Motor neuron (in vitro differentiated cells): ENCODE results near the gene CTAG1B. TPM values are rescaled to one million over a fixed set of nuclear protein-coding genes. Genes with fewer than 3 reads are reported as not detected.
"Not testable (repeated sequence)": the region's sequence is repeated elsewhere in the genome, so short reads cannot be mapped to it uniquely, and the experiment has no call there.

Experiments used
- ATAC-seq, 8 experiments: fragments of 200-7000 bp; cut with Tn5 transposase; replicated peaks in 6 of 8; 2 replicates each; pipeline ENCODE4 v1.8.0; 2021; ENCODE audit warnings: mild to moderate bottlenecking in 8 of 8, moderate library complexity in 8 of 8
- H3K27ac ChIP-seq, 2 donors: fragments of 250-450 bp; sonication (Bioruptor Pico); 2 replicates each; pipeline ENCODE4 v1.9.0; 2021; ENCODE audit warnings: antibody characterized with exemption in 2 of 2, mild to moderate bottlenecking in 2 of 2, moderate library complexity in 1 of 2
- H3K4me1 ChIP-seq, 2 donors: fragments of 250-450 bp; sonication (Bioruptor Pico); replicated peaks in 1 of 2; 2 replicates each; pipeline ENCODE4 v1.6.1; 2021; ENCODE audit warnings: antibody characterized with exemption in 2 of 2, mild to moderate bottlenecking in 2 of 2, moderate library complexity in 1 of 2
- H3K4me3 ChIP-seq, 5 donors: fragments of 250-450 bp; sonication (Bioruptor Pico); 2 replicates each; pipeline ENCODE4 v1.9.0; 2021; ENCODE audit warnings: antibody characterized with exemption in 5 of 5, mild to moderate bottlenecking in 5 of 5, moderate library complexity in 4 of 5
- WGBS, 10 experiments: fragments of 450-650 bp; shearing (Covaris generic); methylation state at CpG; one replicate each; pipeline ENCODE4 v1.0.0; 2022; 5-methylcytosine and 5-hydroxymethylcytosine counted together
- in situ Hi-C, 9 experiments: fragments of 400-800 bp; cut with MboI; loops; one replicate each; pipeline ENCODE4 v1.15.0; 2021; ENCODE audit warnings: low sequenced_read_pairs in 9 of 9, low pct_unique_long_range_greater_than_20kb in 2 of 9; ENCODE audit not compliant: unreplicated experiment in 9 of 9
- total RNA-seq, 8 experiments: library from RNA; unstranded; fragments of 300-600 nt; gene quantifications; 2 replicates each; pipeline versions ENCODE4 v1.2.3 to v1.2.4, GENCODE V29; 2022

Gene CTAG1B
- total RNA-seq, 8 experiments from 2014 or later, result not detected

- H3K4me3 ChIP-seq, result no peak overlapping the region
- WGBS, 10 experiments, result no CpG with 5 or more reads among the region's 30 CpGs
- ATAC-seq, result no peak
- no peaks in the 10 kb centered on the region for H3K4me1 ChIP-seq
- no peak overlapping the region for H3K27ac ChIP-seq
- in situ Hi-C loops, result no loop called here
Measured at GRCh38 chrX:154652311-154653047, 33.4 kb upstream of the CTAG1B start.

GRCh38 chrX:154650221-154650510 lies 31.1 kb upstream of the CTAG1B start:
- ATAC-seq, result no peak
- no peak overlapping the region for H3K4me3 ChIP-seq
- no peaks in the 10 kb centered on the region for H3K4me1 ChIP-seq
- in situ Hi-C loops, result no loop called here
- 40% methylated on average over 1 of the region's 13 CpGs; no CpG with 5 or more reads in 9 of the 10 experiments for WGBS, 10 experiments
- H3K27ac ChIP-seq, result no peak overlapping the region

GRCh38 chrX:154649503-154650220 lies 30.6 kb upstream of the CTAG1B start:
- in situ Hi-C loops, result no loop called here
- no peak overlapping the region for H3K4me3 ChIP-seq
- WGBS, 10 experiments, result 20 to 75% (median 53%) methylated on average over 1 to 18 of the region's 23 CpGs; no CpG with 5 or more reads in 7 of the 10 experiments
- H3K27ac ChIP-seq, result no peak overlapping the region
- peak in 1 of 8 experiments; percentile 17 for ATAC-seq
- H3K4me1 ChIP-seq, result no peaks in the 10 kb centered on the region

- no peak for ATAC-seq
- no peak overlapping the region for H3K4me3 ChIP-seq
- in situ Hi-C loops, result no loop called here
- WGBS, 10 experiments, result 30 to 60% (median 50%) methylated on average over 1 to 11 of the region's 15 CpGs; no CpG with 5 or more reads in 7 of the 10 experiments
- no peaks in the 10 kb centered on the region for H3K4me1 ChIP-seq
- no peak overlapping the region for H3K27ac ChIP-seq
Measured at GRCh38 chrX:154648931-154649330, 29.8 kb upstream of the CTAG1B start.

- peak in 2 of 8 experiments; percentile 38 to 65 for ATAC-seq
- WGBS, 10 experiments, result no CpG with 5 or more reads among the region's 24 CpGs
- in situ Hi-C loops, H3K4me1 ChIP-seq, H3K4me3 ChIP-seq, H3K27ac ChIP-seq: not testable (repeated sequence)
Measured at GRCh38 chrX:154645745-154646378, 26.8 kb upstream of the CTAG1B start.

GRCh38 chrX:154643708-154644107 lies 24.6 kb upstream of the CTAG1B start:
- H3K4me1 ChIP-seq, H3K4me3 ChIP-seq, H3K27ac ChIP-seq, in situ Hi-C loops: not testable (repeated sequence)
- WGBS, 10 experiments, result no CpG with 5 or more reads among the region's 31 CpGs
- ATAC-seq, result peak in 4 of 8 experiments; percentile 63 to 94 (median 70)

GRCh38 chrX:154641740-154642139 lies 22.7 kb upstream of the CTAG1B start:
- H3K4me3 ChIP-seq, in situ Hi-C loops, H3K4me1 ChIP-seq, H3K27ac ChIP-seq: not testable (repeated sequence)
- peak in 7 of 8 experiments; percentile 58 to 94 (median 91) for ATAC-seq
- no CpG with 5 or more reads among the region's 10 CpGs for WGBS, 10 experiments

GRCh38 chrX:154633661-154634060 lies 14.6 kb upstream of the CTAG1B start:
- H3K4me1 ChIP-seq, in situ Hi-C loops, H3K4me3 ChIP-seq, H3K27ac ChIP-seq: not testable (repeated sequence)
- no CpG with 5 or more reads among the region's 11 CpGs for WGBS, 10 experiments
- peak in 6 of 8 experiments; percentile 16 to 77 (median 38) for ATAC-seq

GRCh38 chrX:154630949-154631348 lies 11.9 kb upstream of the CTAG1B start:
- H3K4me1 ChIP-seq, ATAC-seq, H3K27ac ChIP-seq, H3K4me3 ChIP-seq, in situ Hi-C loops: not testable (repeated sequence)
- WGBS, 10 experiments, result no CpG with 5 or more reads among the region's 11 CpGs

- no CpG with 5 or more reads among the region's 5 CpGs for WGBS, 10 experiments
- H3K27ac ChIP-seq, in situ Hi-C loops, H3K4me3 ChIP-seq, H3K4me1 ChIP-seq: not testable (repeated sequence)
- ATAC-seq, result peak in 5 of 8 experiments; percentile 27 to 84 (median 69)
Measured at GRCh38 chrX:154628960-154629359, 9.9 kb upstream of the CTAG1B start.

GRCh38 chrX:154620767-154621414 lies 1.8 kb upstream of the CTAG1B start:
- WGBS, 10 experiments, result no CpG with 5 or more reads among the region's 11 CpGs
- in situ Hi-C loops, H3K27ac ChIP-seq, H3K4me3 ChIP-seq, H3K4me1 ChIP-seq: not testable (repeated sequence)
- ATAC-seq, result peak in 6 of 8 experiments; percentile 31 to 94 (median 74)

GRCh38 chrX:154613586-154613985 lies 5.5 kb downstream of the CTAG1B start:
- ATAC-seq, result peak in 1 of 8 experiments; percentile 52
- H3K4me3 ChIP-seq, H3K4me1 ChIP-seq, in situ Hi-C loops, H3K27ac ChIP-seq: not testable (repeated sequence)
- no CpG with 5 or more reads among the region's 12 CpGs for WGBS, 10 experiments

- H3K27ac ChIP-seq, in situ Hi-C loops, ATAC-seq, H3K4me1 ChIP-seq, H3K4me3 ChIP-seq: not testable (repeated sequence)
- 42 to 100% (median 89%) methylated on average over 1 to 12 of the region's 12 CpGs; no CpG with 5 or more reads in 3 of the 10 experiments for WGBS, 10 experiments
Measured at GRCh38 chrX:154611146-154611545, 7.9 kb downstream of the CTAG1B start.
